Measurements from ENCODE around the gene RAF1.

GRCh38 chr3:12659316-12660015 lies 4.5 kb downstream of the RAF1 start:
- TF ChIP-seq, protein P1, sequence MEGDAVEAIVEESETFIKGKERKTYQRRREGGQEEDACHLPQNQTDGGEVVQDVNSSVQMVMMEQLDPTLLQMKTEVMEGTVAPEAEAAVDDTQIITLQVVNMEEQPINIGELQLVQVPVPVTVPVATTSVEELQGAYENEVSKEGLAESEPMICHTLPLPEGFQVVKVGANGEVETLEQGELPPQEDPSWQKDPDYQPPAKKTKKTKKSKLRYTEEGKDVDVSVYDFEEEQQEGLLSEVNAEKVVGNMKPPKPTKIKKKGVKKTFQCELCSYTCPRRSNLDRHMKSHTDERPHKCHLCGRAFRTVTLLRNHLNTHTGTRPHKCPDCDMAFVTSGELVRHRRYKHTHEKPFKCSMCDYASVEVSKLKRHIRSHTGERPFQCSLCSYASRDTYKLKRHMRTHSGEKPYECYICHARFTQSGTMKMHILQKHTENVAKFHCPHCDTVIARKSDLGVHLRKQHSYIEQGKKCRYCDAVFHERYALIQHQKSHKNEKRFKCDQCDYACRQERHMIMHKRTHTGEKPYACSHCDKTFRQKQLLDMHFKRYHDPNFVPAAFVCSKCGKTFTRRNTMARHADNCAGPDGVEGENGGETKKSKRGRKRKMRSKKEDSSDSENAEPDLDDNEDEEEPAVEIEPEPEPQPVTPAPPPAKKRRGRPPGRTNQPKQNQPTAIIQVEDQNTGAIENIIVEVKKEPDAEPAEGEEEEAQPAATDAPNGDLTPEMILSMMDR (IDR thresholded peaks at IDR 0.05) = no peak
- no peak for TF ChIP-seq POLR2A (IDR thresholded peaks at IDR 0.05)
